GM12801 (cell line): ENCODE measurements around the gene P4HB.

Experiments used
- TF ChIP-seq, protein P1 (sequence below): IDR thresholded peaks from one replicate; pipeline ENCODE4 v1.5.1; 2011; ENCODE audit warnings: control low read depth; ENCODE audit not compliant: insufficient read length; ENCODE audit errors: extremely low read depth

Gene P4HB

DNA sequence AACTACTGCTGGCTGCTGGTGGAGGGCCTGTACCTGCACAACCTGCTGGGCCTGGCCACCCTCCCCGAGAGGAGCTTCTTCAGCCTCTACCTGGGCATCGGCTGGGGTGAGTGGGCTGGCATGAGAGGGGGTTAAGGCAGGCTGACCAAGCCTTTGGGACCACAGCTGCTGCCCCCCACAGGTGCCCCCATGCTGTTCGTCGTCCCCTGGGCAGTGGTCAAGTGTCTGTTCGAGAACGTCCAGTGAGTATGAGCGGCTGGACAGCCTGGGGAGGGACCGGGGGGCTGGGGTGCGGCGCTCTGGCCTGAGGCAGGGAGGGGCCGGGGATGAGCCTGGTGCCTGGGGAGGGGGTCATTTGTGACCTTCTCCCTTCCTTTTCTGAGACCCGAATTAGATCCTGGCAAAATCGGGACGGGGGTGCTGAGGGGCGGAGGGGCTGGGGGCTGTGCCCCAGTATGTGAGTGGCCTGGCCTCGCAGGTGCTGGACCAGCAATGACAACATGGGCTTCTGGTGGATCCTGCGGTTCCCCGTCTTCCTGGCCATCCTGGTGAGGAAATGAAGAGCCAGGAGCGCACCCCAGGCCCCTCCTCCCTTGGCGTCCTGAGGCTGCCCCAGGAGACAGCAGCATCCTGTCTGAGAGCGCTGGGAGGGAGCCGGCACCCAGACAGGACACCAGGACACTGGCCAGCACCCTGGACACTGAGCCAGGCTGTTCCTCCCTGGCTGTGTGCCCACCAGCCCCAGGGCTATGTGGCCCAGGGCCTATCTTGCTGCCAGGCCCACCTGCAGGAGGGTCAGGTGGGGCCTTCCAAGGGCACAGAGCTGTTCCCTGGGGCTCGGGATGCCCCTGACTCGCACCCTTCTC is 48.4 kb downstream of the P4HB start:
- TF ChIP-seq, protein P1, sequence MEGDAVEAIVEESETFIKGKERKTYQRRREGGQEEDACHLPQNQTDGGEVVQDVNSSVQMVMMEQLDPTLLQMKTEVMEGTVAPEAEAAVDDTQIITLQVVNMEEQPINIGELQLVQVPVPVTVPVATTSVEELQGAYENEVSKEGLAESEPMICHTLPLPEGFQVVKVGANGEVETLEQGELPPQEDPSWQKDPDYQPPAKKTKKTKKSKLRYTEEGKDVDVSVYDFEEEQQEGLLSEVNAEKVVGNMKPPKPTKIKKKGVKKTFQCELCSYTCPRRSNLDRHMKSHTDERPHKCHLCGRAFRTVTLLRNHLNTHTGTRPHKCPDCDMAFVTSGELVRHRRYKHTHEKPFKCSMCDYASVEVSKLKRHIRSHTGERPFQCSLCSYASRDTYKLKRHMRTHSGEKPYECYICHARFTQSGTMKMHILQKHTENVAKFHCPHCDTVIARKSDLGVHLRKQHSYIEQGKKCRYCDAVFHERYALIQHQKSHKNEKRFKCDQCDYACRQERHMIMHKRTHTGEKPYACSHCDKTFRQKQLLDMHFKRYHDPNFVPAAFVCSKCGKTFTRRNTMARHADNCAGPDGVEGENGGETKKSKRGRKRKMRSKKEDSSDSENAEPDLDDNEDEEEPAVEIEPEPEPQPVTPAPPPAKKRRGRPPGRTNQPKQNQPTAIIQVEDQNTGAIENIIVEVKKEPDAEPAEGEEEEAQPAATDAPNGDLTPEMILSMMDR, result no peak

DNA sequence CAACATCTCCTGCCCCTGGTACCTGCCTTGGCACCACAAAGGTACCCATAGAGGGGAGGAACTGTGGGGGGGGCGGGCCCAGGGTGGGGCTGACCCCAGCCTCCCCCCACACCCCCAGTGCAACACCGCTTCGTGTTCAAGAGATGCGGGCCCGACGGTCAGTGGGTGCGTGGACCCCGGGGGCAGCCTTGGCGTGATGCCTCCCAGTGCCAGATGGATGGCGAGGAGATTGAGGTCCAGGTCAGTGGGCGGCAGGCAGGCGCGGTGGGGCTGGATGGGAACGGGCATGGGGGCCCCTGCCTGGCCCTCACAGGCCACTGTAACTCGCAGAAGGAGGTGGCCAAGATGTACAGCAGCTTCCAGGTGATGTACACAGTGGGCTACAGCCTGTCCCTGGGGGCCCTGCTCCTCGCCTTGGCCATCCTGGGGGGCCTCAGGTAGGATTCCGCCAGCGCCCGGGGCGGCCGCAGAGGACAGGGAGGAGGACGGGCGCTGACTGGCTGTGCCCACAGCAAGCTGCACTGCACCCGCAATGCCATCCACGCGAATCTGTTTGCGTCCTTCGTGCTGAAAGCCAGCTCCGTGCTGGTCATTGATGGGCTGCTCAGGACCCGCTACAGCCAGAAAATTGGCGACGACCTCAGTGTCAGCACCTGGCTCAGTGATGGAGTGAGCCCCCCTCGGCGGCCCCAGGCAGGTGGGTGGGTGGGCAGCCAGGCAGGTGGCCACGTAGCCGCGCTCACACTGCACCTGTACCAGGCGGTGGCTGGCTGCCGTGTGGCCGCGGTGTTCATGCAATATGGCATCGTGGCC is 49.2 kb downstream of the P4HB start:
- TF ChIP-seq, protein P1, result no peak

DNA sequence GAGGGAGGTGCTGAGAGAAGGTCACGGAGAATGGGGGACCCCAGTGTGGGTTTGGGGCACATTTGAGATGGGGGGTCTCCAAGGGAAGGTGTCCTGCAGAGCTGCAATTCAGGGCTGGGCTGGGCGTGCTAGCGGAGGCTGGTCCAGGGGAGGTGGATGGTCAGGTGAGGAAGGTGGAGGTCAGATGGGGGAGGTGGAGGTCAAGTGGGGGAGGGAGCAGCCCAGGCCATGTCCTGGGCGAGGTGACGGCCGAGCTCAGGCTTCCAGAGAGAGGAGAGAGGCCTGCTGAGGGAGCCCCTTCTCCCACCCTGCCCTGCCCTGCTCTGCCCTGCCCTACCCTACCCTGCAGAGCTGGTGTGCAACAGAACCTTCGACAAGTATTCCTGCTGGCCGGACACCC is 49.9 kb downstream of the P4HB start:
- TF ChIP-seq, protein P1, result no peak

DNA sequence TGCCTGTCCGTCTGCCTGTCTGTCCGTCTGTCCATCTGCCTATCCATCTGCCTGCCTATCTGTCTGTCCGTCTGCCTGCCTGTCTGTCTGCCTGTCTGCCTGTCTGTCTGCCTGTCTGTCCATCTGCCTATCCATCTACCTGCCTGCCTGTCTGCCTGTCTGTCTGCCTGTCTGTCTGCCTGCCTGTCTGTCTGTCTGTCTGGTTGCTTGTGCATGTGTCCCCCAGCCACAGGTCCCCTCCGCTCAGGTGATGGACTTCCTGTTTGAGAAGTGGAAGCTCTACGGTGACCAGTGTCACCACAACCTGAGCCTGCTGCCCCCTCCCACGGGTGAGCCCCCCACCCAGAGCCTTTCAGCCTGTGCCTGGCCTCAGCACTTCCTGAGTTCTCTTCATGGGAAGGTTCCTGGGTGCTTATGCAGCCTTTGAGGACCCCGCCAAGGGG is 50.8 kb downstream of the P4HB start:
- TF ChIP-seq, protein P1, result no peak

DNA sequence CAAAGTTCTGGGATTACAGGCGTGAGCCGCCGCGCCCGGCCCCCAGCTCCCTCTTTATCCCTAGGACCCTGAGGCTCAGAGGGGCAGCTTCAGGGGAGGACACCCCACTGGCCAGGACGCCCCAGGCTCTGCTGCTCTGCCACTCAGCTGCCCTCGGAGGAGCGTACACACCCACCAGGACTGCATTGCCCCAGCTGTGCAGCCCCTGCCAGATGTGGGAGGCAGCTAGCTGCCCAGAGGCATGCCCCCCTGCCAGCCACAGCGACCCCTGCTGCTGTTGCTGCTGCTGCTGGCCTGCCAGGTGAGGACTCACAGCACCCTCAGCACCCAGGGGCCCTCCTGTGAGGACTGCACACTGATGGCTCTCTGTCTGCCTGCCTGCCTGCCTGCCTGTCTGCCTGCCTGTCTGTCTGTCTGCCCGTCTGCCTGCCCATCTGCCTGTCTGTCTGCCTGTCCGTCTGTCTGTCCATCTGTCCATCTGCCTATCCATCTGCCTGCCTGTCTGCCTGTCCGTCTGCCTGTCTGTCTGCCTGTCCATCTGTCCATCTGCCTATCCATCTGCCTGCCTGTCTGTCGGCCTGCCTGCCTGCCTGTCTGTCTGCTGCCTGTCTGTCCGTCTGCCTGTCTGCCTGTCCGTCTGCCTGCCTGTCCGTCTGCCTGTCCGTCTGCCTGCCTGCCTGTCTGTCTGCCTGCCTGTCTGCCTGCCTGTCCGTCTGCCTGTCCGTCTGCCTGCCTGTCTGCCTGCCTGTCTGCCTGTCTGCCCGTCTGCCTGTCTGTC is 51.4 kb downstream of the P4HB start:
- TF ChIP-seq, protein P1, result no peak

DNA sequence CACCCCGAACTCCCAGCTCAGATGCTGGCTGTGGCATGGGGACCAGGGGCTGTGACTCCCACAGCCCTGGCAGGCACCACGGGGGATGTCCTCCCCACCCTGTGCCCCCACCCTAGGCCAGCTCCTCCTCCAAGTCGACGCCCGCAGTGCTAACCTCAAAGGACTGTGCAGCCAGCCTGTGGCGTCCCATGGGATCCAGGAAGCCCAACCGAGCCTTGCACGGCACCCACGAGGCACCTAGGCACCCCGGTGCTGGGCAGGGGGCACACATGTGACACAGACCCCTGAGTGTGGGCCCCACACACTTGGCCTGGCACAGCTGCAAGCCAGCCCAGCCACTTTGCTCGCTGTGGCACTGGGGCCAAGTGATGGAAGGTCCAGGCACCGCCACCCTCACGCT is 52.5 kb downstream of the P4HB start:
- TF ChIP-seq, protein P1, result no peak
